ENCODE data around the gene EFCAB3.
A peak's percentile ranks its signal among the peaks of the same experiment; 100 is the strongest.
"Not testable (repeated sequence)": the region's sequence is repeated elsewhere in the genome, so short reads cannot be mapped to it uniquely, and the experiment has no call there.

Gene EFCAB3

DNA sequence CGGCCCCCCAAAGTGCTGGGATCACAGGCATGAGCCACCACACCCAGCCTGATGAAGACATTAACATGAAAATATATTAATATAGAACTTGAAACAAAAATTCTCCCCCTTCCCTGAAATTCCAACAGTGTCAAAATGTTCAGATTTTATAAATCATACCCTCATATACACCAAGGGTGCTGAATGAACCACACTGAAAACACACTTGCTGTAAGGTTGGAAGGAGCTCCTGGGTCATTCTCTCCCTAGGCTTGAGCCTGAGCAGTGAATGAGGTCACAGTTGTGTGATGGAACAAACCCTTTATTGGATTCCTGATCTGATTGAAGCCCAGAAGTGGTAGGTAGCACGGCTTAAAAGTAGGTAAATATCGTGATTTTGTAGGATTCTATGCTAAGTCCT, at the start of gene EFCAB3:
EFCAB3 (plus strand) TSS at position 301 of the 400 bp plus-strand sequence. CDS start 2,427 bp downstream, outside the sequence.
- DNase-seq = no peak

DNA sequence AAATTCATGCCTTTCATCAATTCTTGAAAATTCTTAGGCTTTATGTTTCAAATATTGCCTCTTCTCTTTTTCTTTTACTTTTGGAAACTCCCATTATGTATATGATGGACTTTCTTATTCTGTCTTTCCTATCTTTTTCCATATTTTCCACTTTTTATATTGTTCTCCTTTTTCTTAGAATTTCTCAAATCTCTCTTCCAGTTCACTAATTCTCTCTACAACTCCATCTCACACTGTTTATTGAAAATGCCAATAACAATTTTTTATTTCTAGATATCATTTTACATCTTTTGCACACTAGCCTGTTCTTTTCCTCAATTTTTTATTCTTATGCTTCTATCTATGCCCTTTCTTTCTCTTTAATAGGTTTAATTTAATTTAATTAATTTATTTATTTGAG, 43.8 kb upstream of the EFCAB3 start:
- DNase-seq = no peak

DNA sequence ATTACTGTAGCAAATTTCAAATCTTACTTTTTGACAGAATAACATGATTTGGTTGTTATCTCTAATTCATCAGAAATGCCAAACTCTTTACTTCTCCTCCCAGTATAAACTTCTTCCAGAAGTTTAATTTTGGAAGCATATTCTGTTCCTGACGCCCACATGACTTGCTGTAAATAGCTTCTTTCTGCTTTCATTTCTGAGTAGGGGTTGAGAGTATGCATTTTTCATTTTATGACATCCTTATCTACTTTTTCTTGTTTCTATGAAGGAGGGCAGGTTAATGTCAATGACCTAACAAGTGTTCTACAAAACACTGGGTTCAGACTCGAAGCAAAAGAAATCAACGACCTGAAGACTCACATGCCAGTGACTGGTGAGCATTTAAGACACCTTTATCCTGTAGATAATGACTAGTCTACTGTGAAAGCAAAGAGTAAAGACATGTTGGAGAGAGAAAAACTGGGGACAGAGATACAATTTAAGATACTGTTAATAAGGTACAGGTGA, 36.5 kb upstream of the EFCAB3 start:
- no peak for DNase-seq

DNA sequence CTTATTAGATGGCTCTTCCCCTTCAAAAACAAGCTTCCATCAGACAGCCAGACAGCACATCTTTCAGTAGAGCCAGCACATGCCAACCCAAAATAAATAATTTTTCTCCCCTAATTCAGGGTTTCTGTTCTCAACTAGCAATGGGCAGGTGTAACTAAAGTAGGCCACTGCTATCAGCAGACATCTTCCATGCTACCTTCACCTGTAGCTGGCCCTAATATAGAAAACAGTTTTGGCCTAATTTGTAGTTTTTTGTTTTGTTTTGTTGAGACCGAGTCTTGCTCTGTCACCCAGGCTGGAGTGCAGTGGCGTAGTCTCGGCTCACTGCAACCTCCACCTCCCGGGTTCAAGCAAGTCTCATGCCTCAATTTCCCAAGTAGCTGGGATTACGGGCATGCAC, 29.2 kb upstream of the EFCAB3 start:
- no peak for DNase-seq

DNA sequence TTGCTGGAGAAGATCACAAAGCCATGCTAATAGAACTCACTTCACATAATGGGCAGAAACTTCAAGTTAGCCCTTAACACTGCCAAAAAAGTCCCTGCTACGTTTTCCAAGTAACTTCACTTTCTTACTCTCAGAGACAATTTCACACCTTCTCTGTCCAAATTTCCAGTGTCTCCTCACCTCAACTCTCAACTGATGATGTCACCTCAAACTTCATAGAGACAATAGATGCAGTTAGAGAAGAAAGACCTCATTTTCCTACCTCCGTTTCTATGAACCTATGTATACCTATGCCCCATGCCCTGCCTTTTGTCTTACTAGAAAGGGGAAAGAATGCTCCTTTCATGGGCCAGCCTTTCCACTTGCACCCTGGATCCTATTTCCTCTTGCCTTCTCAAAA, 14.2 kb upstream of the EFCAB3 start:
- no peak for DNase-seq

DNA sequence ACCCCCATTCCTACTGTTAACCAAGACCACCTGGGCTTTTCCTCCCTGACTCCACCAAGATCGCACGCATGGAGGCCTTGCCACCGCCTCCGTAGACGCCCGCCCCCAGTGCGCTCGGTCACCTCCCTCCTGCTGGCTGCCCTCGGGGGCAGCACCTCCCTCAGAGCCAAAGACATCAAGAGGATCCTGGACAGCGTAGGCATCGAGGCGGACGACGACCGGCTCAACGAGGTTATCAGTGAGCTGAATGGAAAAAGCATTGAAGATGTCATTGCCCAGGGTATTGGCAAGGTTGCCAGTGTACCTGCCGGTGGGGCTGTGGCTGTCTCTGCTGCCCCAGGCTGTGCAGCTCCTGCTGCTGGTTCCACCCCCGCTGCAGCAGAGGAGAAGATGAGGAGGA, 1.2 kb downstream of the EFCAB3 start:
- DNase-seq = no peak

DNA sequence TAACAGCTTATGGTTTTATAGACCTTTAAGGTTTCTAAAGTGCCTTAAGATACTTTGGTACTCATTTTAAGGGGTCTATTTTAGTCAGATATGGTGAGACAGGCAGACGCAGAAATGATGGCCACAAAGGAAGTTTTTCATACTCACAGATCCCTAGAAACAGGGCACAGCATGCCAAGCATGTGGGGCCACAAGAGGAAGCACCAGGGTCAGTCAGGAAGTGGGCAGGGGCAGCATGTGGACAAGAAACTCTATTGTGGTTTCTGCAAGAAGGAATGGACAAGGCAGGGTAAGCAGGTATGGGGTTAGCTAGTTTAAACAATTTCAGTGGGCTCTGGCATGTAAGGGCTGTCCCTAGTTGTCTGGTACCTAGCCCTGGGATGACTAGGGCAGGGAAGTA, 8.5 kb downstream of the EFCAB3 start:
- no peak for DNase-seq

DNA sequence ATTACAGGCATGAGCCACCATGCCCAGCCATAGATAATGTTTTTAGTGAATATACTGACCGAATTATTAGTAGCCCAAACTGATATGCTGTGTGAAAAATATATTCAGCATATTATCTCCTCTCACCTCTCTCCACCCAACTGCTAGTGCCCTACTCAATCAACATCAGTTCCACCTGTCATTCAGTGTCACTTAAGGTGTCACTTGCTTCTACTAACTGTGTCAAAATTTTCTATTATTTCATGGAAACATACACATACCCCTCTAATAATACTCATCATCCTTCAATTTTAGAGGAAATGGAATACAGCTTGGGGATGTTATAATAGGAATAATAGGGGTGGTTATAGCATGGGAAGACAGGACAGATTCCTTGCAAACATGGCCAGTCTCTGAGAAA, 12.6 kb downstream of the EFCAB3 start:
- no peak for DNase-seq

DNA sequence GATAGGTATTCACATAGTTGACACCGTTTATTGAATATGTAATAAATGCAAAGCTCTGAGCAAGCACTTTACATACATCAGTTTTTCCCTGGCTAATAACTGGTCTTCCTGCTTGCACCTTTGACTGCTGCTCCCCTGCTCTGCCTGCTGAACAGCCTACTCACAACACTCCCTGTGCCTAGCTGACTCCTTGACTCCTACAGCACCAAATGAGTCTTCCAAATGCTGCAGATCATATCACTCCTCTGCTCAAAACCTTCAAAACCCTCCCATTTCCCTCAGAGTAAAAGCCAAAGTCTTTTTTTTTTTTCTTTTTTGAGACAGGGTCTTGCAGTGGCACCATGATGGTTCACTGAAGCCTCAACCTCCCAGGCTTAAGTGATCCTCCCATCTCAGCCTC, 18.5 kb downstream of the EFCAB3 start:
- no peak for DNase-seq

DNA sequence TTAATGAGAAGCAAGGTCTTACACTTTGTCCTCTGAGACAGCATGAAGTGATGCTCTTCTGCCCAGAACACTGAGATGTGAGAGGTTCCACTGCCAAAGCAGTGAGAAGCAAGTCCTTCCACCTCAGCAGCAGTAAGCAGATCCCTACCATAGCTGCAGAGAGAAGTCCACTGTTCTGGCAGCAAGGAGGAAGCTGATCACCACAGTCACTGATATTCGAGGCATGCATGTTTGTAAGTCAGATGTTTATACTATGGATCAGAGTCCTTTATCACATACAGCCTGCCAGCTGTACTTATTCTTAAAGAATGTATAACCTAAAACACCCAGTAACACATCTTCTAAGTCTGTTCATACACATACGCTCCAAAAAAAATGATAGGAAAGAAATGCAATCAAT, 25.1 kb downstream of the EFCAB3 start:
- DNase-seq = no peak

DNA sequence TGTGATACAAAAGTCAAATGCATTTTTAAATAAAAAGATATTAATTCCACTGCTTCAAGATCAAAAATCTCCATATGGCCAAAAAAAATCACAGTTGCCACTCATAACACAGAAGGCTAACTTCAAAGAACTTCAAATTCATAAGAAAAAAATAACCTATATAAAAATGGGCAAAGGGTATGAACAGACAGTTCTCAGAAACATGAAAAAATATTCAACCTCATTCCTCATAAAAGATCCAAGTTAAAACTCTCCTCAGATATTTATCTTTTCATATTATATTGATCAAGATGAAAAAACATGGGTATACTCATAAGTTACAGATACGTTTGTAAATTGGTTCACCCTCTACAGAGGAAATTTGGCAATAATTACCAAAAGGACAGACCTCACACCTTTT, 32.7 kb downstream of the EFCAB3 start:
- DNase-seq = not testable (repeated sequence)

DNA sequence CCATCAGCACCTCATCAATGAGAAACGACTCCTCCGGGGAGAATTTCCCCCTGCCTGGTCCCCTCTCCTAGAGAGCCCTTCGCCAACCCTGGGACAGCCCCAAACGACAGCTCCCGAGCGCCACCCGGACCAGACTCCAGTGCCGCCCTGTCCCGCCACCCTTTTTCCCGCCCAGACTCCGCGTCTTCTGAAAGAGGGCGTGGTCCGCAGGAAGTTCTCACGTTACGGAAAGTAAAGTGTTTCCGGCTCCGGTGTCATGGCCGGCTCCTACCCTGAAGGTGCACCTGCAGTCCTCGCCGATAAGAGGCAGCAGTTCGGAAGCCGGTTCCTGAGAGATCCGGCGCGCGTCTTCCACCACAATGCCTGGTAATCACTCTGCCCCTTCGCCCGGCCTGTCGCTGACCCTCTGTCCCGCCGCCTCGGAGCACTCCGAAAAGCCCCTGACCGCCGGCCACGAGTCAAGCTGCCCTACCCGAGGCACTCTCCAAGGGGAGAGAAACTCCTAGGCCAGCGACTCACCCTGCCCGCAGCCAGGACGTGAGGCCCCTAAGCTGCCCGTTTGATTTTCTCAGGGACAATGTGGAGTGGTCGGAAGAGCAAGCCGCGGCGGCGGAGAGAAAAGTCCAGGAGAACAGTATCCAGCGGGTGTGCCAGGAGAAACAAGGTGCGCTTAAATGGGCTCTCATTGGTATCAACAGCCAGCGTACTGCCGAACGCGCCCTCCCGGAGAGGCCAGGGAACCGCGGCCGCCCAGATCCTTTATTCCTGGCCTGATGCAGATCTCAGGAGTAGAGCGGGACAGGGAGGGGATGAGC, 43.5 kb downstream of the EFCAB3 start, which contains the start of gene METTL2A:
METTL2A (plus strand) TSS at position 251 of the 815 bp plus-strand sequence; CDS start at position 257, 6 bp downstream.
- peak; percentile 85 for DNase-seq

DNA sequence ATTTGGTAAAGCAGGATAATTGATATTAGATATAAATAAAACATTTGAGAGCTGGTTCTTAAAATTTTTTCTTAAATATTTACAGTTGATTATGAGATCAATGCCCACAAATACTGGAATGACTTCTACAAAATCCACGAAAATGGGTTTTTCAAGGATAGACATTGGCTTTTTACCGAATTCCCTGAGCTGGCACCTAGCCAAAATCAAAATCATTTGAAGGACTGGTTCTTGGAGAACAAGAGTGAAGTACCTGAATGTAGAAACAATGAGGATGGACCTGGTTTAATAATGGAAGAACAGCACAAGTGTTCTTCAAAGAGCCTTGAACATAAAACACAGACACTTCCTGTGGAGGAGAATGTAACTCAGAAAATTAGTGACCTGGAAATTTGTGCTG, 45.9 kb downstream of the EFCAB3 start:
- DNase-seq = not testable (repeated sequence)

DNA sequence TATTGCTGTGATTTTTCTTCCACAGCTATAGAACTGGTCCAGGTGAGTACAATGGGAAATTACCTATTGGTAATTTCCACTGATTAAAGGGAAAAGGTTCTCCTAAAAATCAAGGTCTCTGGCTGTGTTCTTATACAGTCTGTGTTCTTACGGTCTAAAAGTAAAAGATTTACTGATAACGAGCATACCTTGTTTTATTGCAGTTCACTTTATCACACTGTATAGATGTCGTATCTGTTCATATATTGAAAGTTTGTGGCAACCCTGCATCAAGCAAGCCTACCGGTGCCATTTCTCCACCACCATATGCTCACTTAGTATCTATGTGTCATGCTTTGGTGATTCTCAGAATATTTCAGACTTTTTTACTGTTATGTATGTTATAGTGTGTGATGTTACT, 54.9 kb downstream of the EFCAB3 start:
- not testable (repeated sequence) for DNase-seq

DNA sequence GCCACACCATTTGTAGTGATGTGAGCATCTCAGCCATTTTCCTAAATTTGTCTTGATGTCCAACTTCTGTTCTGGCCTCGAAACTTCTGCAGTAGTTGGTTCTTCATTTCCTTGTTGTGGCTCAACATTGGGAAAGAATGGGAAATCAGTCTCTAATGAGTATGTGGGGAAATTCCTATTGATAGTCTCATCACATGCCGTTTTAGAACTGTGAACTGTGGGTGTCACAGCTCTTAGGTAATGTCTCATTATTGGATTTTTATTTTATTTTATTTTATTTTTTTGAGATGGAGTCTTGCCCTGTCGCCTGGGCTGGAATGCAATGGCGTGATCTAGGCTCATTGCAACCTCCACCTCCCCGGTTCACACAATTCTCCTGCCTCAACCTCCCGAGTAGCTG, 60.8 kb downstream of the EFCAB3 start:
- DNase-seq = not testable (repeated sequence)

DNA sequence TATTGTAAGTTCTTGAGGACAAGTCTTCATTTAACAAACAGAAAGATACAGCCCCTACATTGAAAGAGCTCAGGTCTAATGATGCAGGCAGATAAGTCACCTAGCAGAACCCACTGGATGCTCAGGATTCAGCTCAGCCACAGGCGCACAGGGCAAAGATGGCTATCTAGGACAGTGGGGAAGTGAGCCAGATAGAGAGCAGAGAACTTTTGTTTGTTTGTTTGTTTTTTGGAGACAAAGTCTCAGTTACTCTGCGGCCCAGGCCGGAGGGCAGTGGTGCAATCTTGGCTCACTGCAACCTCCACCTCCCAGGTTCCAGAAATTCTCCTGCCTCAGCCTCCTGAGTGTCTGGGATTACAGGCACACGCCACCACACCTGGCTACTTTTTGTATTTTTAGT, 63.7 kb downstream of the EFCAB3 start:
- no peak for DNase-seq

DNA sequence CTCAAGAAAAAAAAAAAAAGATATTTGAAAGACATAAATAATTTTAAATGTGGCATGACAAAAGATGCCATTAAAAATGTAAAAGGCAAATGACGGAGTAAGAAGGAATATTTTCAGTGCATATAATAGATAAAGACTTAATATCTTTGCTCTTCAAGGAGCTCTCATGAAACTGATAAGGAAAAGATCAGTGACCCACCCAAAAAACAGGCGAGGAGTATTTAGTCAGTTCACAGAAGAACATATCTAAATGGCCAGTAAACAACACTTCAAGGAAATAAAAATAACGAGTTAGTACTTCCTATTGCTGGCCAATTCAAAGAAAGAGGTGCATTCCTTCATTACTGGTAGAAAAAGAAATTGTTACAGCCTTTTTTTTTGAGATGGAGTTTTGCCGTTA, 65.4 kb downstream of the EFCAB3 start:
- not testable (repeated sequence) for DNase-seq

DNA sequence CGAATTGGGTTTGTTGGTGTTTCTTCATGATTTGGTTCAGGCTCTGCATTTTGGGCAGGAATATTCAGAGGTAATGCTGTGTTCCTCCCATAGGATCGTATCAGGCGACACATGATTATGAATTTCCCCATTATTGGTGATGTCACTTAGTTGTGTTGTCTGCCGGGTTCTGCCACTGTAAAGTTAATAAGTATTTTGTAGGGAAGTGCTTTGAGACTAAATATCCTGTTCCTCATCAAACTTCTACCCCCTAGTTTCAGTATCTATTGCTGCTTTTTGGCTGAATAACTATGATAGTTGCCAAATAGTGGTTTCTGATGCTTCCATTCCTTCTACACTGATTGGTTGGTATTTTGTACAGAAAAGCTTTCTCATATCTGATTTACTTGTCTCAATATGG, 71.8 kb downstream of the EFCAB3 start:
- DNase-seq = not testable (repeated sequence)

DNA sequence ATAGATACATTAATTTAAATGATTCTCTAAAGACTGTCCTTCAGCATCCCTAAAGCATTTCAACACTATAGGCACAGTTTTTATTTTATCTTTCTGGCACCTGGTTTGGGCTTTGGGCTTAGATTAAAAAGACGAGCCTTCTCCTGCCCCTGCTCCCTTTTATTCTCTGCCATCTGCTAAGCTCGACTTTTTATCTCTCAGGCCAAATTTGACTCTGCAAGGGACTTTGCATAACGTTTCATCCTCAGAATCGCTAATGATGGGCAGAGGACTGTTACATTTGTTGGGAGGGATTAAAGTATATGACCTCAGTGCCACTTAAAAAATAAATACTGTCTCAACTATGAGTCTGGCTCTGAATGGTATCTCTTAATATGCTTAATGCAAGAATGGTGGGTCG, 72.7 kb downstream of the EFCAB3 start:
- not testable (repeated sequence) for DNase-seq

DNA sequence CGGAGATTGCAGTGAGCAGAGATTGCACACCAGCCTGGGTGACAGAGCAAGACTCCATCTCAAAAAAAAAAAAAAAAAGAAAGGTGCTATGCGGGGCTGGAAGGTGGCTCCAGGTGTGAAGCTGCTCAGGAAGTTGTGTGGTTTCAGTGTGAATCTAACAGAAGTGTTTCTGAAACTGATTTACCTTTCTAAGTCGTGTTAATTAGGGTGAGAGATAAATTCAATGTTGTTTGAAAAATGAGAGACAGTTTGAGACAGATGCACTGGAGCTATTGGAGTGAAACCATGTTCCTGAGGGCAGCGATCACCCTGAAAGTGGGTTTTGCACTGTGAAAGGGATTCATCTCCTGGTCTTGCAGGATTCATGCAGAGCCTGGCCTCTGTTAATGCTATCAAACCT, 73.3 kb downstream of the EFCAB3 start:
- DNase-seq = not testable (repeated sequence)

DNA sequence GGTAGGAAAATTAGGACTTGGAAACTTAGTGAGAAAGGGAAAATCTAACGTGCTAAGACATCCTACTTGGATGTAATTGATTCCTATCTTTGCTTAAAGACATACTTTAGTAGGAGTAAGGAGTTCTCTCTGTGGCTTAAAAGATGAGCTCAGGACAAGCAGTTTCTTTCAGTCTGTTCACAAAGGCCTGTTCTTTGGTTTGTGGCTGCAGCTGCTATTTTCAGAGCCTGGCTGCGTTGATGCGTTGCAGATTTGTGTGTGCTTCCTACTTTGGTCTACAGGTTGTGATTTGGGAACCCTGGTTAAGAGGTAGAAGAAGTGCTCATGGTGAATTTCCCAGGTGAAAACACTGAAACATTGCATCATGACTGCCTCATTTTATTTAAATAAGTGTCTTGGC, 73.8 kb downstream of the EFCAB3 start:
- DNase-seq = not testable (repeated sequence)

DNA sequence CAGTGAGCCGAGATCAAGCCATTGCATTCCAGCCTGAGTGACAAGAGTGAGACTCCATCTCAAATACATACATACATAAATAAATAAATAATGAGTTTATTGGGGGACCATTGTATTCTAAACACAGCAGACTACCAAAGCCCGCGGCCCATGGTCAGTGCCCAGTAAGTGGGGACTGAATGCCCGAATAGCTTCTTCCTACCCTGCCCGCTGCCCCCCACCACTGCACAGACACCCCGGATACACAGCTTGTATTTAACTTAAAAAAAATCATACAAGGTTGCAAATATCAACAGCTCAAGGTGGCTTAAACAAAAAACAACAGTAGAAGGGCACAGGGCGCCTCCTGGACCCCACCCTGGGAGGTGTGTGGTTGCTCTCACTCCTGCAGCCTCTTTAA, 75.7 kb downstream of the EFCAB3 start:
- no peak for DNase-seq

DNA sequence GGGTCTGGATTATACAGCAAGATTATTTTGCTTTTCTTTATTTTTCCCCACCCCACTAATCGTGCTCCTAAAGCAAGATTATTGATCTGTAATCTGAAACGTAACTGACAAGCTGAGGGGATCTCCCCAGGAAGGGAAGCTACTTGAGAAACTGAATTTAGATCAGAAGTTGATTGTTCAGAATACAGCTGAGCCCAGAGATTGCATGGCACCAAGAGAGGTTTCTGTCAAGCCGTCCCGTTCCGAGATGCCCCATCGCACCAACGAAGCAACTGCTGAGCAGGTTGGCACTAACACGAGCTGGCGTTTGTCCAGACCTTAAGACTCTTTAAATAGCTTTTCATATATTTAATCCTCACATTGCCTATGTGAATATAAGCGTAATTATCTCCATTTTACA, 78.1 kb downstream of the EFCAB3 start:
- not testable (repeated sequence) for DNase-seq

DNA sequence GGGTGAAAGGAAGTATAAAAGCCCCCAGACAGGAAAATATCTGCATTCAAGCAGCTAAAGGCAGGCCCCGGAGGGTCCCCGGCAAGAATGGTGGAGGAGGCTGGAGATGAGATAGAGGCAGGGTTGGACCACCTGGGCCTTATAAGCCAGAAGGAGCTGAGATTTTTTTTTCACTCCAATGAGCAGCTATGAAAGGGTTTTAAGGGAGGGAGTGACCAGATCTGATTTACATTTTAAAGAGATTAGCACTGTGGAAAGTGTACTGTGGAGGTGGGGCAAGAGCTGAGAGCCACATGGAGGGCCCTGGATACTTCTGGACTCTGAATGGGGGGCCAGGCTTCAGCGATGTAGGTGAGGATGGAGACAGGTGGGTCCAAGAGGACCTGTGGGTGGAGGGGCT, 84.1 kb downstream of the EFCAB3 start:
- DNase-seq = not testable (repeated sequence)

DNA sequence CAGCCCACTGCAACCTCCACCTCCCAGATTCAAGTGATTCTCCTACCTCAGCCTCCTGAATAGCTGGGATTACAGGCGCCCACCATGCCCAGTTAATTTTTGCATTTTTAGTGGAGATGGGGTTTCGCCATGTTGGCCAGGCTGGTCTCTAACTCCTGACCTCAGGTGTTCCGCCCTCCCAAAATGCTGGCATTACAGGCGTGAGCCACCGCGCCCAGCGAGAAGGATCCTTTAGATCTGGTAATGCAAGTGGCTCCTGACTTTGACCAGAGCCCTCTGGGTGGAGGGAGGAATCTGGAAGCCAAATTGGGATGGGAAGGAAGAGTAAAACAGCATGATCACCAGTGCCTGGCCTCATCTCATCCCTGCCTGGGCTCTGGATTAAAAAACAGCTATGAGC, 84.9 kb downstream of the EFCAB3 start:
- DNase-seq = not testable (repeated sequence)
